ENCODE data around the gene ETFRF1. TPM values are rescaled to one million over a fixed set of nuclear protein-coding genes. Genes with fewer than 3 reads are reported as not detected.
A peak's percentile ranks its signal among the peaks of the same experiment; 100 is the strongest.

Gene ETFRF1
- total RNA-seq, 2 donors from 2014 or later, result 21.8 to 39.1 TPM

DNA sequence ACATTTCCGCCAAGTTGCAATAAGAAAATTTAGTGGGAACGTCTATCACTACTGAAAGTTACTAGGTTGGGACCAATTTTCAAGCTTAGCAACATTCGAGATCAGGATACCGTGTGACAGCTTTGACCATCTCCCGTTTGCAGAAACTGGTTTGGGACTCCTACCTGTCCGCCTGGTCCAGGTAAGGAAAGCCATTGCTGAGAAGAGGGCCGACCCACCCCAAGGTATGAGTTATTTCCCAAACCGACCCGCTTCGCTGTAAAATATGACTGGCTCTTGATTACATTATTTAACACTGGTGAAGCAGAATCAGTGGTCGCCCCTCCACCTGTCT is 348 bp upstream of the ETFRF1 start:
- H3K9me3 ChIP-seq, result no peaks in the 10 kb centered on the region
- H3K4me3 ChIP-seq, result peak overlapping the region; percentile 92
- H3K36me3 ChIP-seq, result no peaks in the 10 kb centered on the region
- TF ChIP-seq CTCF (IDR thresholded peaks at IDR 0.05), result no peak
- no peaks in the 10 kb centered on the region for H3K27me3 ChIP-seq (replicated peaks; ENCODE audit: insufficient read depth)
- H3K4me1 ChIP-seq (ENCODE audit: control insufficient read depth in 1 of 2, low read depth in 2 of 2), result peaks cover 10 to 11% of the 10 kb centered on the region in 2 donors
- peak overlapping the region; percentile 94 for H3K27ac ChIP-seq
- no peak for DNase-seq (ENCODE audit: low spot score)
- no peak for ATAC-seq (ENCODE audit: insufficient number of reproducible peaks, low FRiP score, low read depth)

GRCh38 chr12:25197608-25198007 is 2.6 kb downstream of the ETFRF1 start:
- ATAC-seq (ENCODE audit: insufficient number of reproducible peaks, low FRiP score, low read depth), result no peak
- no peak overlapping the region for H3K27ac ChIP-seq
- H3K4me1 ChIP-seq (ENCODE audit: control insufficient read depth in 1 of 2, low read depth in 2 of 2), result peaks cover 10 to 11% of the 10 kb centered on the region in 2 donors
- no peak for DNase-seq (ENCODE audit: low spot score)
- no peak for TF ChIP-seq CTCF (IDR thresholded peaks at IDR 0.05)
- H3K9me3 ChIP-seq, result no peaks in the 10 kb centered on the region
- no peaks in the 10 kb centered on the region for H3K27me3 ChIP-seq (replicated peaks; ENCODE audit: insufficient read depth)
- no peaks in the 10 kb centered on the region for H3K36me3 ChIP-seq
- H3K4me3 ChIP-seq, result no peak overlapping the region

GRCh38 chr12:25200703-25201102 is 5.7 kb downstream of the ETFRF1 start:
- no peak for ATAC-seq (ENCODE audit: insufficient number of reproducible peaks, low FRiP score, low read depth)
- Histone ChIP-seq H3K27me3 (replicated peaks; ENCODE audit: insufficient read depth) (no peaks in the 10 kb centered on the region), H3K36me3 (no peaks in the 10 kb centered on the region), H3K4me1 (ENCODE audit: control insufficient read depth in 1 of 2, low read depth in 2 of 2) (peaks cover 4 to 11% of the 10 kb centered on the region in 2 donors), H3K27ac (no peak overlapping the region), H3K4me3 (no peak overlapping the region), H3K9me3 (no peaks in the 10 kb centered on the region)
- DNase-seq (ENCODE audit: low spot score), result no peak
- no peak for TF ChIP-seq CTCF (IDR thresholded peaks at IDR 0.05)

DNA sequence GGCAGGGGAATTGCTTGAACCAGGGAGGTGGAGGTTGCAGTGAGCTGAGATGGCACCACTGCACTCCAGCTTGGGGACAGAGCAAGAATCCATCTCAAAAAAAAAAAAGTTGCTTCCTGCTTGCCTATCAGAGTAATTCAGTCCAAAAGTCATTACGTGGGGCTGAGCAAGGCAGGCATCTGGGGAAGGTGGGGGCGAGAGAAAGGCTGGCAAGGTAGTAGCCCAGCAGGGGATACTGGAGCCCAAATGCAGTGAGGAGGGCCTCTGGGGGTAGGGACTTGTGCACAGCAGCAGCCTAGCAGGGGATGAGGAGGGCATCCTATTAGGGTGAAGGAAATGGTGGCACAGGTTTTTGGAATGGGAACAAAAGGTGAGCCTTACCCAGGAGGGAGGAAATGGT is 7.1 kb downstream of the ETFRF1 start:
- H3K27ac ChIP-seq, result no peak overlapping the region
- DNase-seq (ENCODE audit: low spot score), result no peak
- ATAC-seq (ENCODE audit: insufficient number of reproducible peaks, low FRiP score, low read depth), result no peak
- TF ChIP-seq CTCF (IDR thresholded peaks at IDR 0.05), result no peak
- no peak overlapping the region for H3K4me3 ChIP-seq
- no peaks in the 10 kb centered on the region for H3K36me3 ChIP-seq
- H3K9me3 ChIP-seq, result no peaks in the 10 kb centered on the region
- H3K4me1 ChIP-seq (ENCODE audit: control insufficient read depth in 1 of 2, low read depth in 2 of 2), result no peaks in the 10 kb centered on the region
- H3K27me3 ChIP-seq (replicated peaks; ENCODE audit: insufficient read depth), result no peaks in the 10 kb centered on the region

DNA sequence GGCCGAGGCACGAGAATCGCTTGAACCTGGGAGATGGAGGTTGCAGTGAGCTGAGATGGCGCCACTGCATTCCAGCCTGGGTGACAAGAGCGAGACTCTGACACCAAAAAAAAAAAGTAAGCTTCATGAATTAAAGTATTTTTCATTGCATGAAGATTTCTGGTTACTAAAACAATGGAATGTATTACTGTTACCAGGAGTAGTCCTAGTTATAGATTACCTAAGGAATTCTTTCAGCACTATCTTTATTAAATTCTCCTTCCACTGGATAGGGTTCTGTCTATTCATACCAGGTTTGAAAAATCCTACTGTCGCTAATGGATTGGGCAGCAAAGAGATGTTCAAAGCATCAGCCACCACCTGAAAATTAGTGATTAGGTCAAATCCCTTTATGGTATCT is 12.4 kb downstream of the ETFRF1 start:
- DNase-seq (ENCODE audit: low spot score), result no peak
- H3K36me3 ChIP-seq, result no peaks in the 10 kb centered on the region
- H3K9me3 ChIP-seq, result no peaks in the 10 kb centered on the region
- no peak overlapping the region for H3K4me3 ChIP-seq
- no peaks in the 10 kb centered on the region for H3K4me1 ChIP-seq (ENCODE audit: control insufficient read depth in 1 of 2, low read depth in 2 of 2)
- ATAC-seq (ENCODE audit: insufficient number of reproducible peaks, low FRiP score, low read depth), result no peak
- TF ChIP-seq CTCF (IDR thresholded peaks at IDR 0.05), result no peak
- no peak overlapping the region for H3K27ac ChIP-seq
- no peaks in the 10 kb centered on the region for H3K27me3 ChIP-seq (replicated peaks; ENCODE audit: insufficient read depth)

Data from thoracic aorta (tissue), 2 donors.